ENCODE data around the gene URAD.

URAD gene

DNA sequence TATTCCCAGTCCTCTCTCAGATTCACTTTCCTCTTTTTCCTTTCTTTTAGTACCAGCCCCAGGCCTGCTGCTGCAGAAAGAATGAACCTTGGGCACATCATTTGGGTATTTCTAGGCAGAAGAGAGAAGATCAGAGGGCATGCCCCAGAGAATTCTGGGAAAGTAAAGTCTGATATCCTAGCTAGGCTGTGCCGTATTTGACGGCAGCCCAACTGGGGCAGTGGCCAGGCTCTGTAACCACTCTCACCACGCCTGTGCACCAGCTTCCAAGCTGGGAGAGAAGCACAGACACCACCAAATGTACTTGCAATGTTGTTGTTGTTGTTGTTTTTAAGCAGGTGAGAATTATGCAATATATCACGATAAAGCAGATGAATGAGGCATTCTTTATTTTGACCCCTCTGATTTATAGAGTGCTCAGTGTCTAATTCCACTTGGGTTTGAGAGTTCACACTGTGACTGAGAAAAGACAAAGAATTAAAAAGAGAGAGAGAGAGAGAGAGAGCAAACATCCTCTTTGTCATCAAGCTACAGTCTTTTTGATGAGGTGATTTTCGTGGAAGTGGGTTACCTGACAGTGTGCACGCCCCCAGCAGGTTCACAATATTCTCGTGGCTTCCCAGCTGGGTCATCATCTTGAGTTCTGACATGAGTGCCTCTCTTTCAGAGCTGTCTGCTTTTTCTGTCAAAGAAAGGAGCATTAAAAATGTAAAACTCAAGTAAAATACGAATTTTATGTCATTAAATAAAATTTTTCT is 39.3 kb upstream of the URAD start:
- no peak for DNase-seq
- no peaks in the 10 kb centered on the region for H3K9me3 ChIP-seq (replicated peaks; ENCODE audit: insufficient read depth, low read length)
- H3K27me3 ChIP-seq (replicated peaks; ENCODE audit: insufficient read depth, low read length): no peaks in the 10 kb centered on the region
- no peaks in the 10 kb centered on the region for H4K20me1 ChIP-seq (ENCODE audit: insufficient read depth, low read length)
- H3K79me2 ChIP-seq (ENCODE audit: low read length): no peaks in the 10 kb centered on the region
- no peaks in the 10 kb centered on the region for H3F3A ChIP-seq (ENCODE audit: insufficient read depth, low read length)
- no peak overlapping the region for H2AFZ ChIP-seq (ENCODE audit: low read length)
- TF ChIP-seq EZH2 (optimal IDR thresholded peaks at IDR 0.05; ENCODE audit: low read depth, low read length): no peak
- no peak for TF ChIP-seq EZH2phosphoT487 (IDR thresholded peaks at IDR 0.05; ENCODE audit: low read length)
- TF ChIP-seq, protein P1, sequence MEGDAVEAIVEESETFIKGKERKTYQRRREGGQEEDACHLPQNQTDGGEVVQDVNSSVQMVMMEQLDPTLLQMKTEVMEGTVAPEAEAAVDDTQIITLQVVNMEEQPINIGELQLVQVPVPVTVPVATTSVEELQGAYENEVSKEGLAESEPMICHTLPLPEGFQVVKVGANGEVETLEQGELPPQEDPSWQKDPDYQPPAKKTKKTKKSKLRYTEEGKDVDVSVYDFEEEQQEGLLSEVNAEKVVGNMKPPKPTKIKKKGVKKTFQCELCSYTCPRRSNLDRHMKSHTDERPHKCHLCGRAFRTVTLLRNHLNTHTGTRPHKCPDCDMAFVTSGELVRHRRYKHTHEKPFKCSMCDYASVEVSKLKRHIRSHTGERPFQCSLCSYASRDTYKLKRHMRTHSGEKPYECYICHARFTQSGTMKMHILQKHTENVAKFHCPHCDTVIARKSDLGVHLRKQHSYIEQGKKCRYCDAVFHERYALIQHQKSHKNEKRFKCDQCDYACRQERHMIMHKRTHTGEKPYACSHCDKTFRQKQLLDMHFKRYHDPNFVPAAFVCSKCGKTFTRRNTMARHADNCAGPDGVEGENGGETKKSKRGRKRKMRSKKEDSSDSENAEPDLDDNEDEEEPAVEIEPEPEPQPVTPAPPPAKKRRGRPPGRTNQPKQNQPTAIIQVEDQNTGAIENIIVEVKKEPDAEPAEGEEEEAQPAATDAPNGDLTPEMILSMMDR (IDR thresholded peaks at IDR 0.05; ENCODE audit: low read length): no peak
- H3K27ac ChIP-seq (ENCODE audit: low read length): no peak overlapping the region
- H3K36me3 ChIP-seq (replicated peaks; ENCODE audit: insufficient read depth, low read length): no peaks in the 10 kb centered on the region
- H3K9me2 ChIP-seq (replicated peaks; ENCODE audit: insufficient read depth, low read length): no peaks in the 10 kb centered on the region
- no peaks in the 10 kb centered on the region for H3K4me1 ChIP-seq (ENCODE audit: low read length)
- no peak overlapping the region for H3K4me2 ChIP-seq (ENCODE audit: low read depth, low read length)
- no peak overlapping the region for H3K9ac ChIP-seq (ENCODE audit: low read length)
- H3K4me3 ChIP-seq (ENCODE audit: low read length): no peak overlapping the region

- H3K9me2 ChIP-seq (replicated peaks; ENCODE audit: insufficient read depth, low read length): no peaks in the 10 kb centered on the region
- no peaks in the 10 kb centered on the region for H3K36me3 ChIP-seq (replicated peaks; ENCODE audit: insufficient read depth, low read length)
- H3K9me3 ChIP-seq (replicated peaks; ENCODE audit: insufficient read depth, low read length): no peaks in the 10 kb centered on the region
- H3K4me2 ChIP-seq (ENCODE audit: low read depth, low read length): no peak overlapping the region
- no peak overlapping the region for H3K9ac ChIP-seq (ENCODE audit: low read length)
- no peaks in the 10 kb centered on the region for H3F3A ChIP-seq (ENCODE audit: insufficient read depth, low read length)
- H3K4me1 ChIP-seq (ENCODE audit: low read length): no peaks in the 10 kb centered on the region
- H3K27me3 ChIP-seq (replicated peaks; ENCODE audit: insufficient read depth, low read length): no peaks in the 10 kb centered on the region
- no peaks in the 10 kb centered on the region for H3K79me2 ChIP-seq (ENCODE audit: low read length)
- no peak overlapping the region for H2AFZ ChIP-seq (ENCODE audit: low read length)
- no peak for DNase-seq
- H3K4me3 ChIP-seq (ENCODE audit: low read length): no peak overlapping the region
- TF ChIP-seq, protein P1 (IDR thresholded peaks at IDR 0.05; ENCODE audit: low read length): no peak
- TF ChIP-seq EZH2phosphoT487 (IDR thresholded peaks at IDR 0.05; ENCODE audit: low read length) (no peak), EZH2 (optimal IDR thresholded peaks at IDR 0.05; ENCODE audit: low read depth, low read length) (no peak)
- no peak overlapping the region for H3K27ac ChIP-seq (ENCODE audit: low read length)
- no peaks in the 10 kb centered on the region for H4K20me1 ChIP-seq (ENCODE audit: insufficient read depth, low read length)
Observed at GRCh38 chr13:28027071-28027470, 38.6 kb upstream of the URAD start.

GRCh38 chr13:28026508-28026907 is 38.0 kb upstream of the URAD start:
- no peak overlapping the region for H3K9ac ChIP-seq (ENCODE audit: low read length)
- H2AFZ ChIP-seq (ENCODE audit: low read length): no peak overlapping the region
- H3K27me3 ChIP-seq (replicated peaks; ENCODE audit: insufficient read depth, low read length): no peaks in the 10 kb centered on the region
- no peak for DNase-seq
- no peak overlapping the region for H3K4me2 ChIP-seq (ENCODE audit: low read depth, low read length)
- H3K9me2 ChIP-seq (replicated peaks; ENCODE audit: insufficient read depth, low read length): no peaks in the 10 kb centered on the region
- H4K20me1 ChIP-seq (ENCODE audit: insufficient read depth, low read length): no peaks in the 10 kb centered on the region
- H3K27ac ChIP-seq (ENCODE audit: low read length): no peak overlapping the region
- TF ChIP-seq EZH2phosphoT487 (IDR thresholded peaks at IDR 0.05; ENCODE audit: low read length) (no peak), EZH2 (optimal IDR thresholded peaks at IDR 0.05; ENCODE audit: low read depth, low read length) (no peak)
- TF ChIP-seq, protein P1 (IDR thresholded peaks at IDR 0.05; ENCODE audit: low read length): no peak
- H3K9me3 ChIP-seq (replicated peaks; ENCODE audit: insufficient read depth, low read length): no peaks in the 10 kb centered on the region
- no peaks in the 10 kb centered on the region for H3F3A ChIP-seq (ENCODE audit: insufficient read depth, low read length)
- H3K4me1 ChIP-seq (ENCODE audit: low read length): no peaks in the 10 kb centered on the region
- H3K36me3 ChIP-seq (replicated peaks; ENCODE audit: insufficient read depth, low read length): no peaks in the 10 kb centered on the region
- no peaks in the 10 kb centered on the region for H3K79me2 ChIP-seq (ENCODE audit: low read length)
- no peak overlapping the region for H3K4me3 ChIP-seq (ENCODE audit: low read length)
